HL-60 (cell line): ENCODE measurements around the gene GPR26.

Source experiments
- GABPA ChIP-seq: IDR thresholded peaks from 2 replicates; pipeline ENCODE4 v1.6.1; 2012; ENCODE audit warnings: low read depth
- POLR2AphosphoS5 ChIP-seq: IDR thresholded peaks from 2 replicates; pipeline ENCODE4 v1.6.1; 2012; ENCODE audit warnings: low read depth
- REST ChIP-seq: IDR thresholded peaks from 2 replicates; pipeline ENCODE4 v1.6.1; 2012; ENCODE audit warnings: low read depth; ENCODE audit not compliant: insufficient replicate concordance
- SPI1 ChIP-seq: IDR thresholded peaks from 2 replicates; pipeline ENCODE4 v1.6.1; 2012; ENCODE audit warnings: low read depth, mild to moderate bottlenecking, borderline replicate concordance
- TF ChIP-seq, protein P1 (sequence below): IDR thresholded peaks from one replicate; pipeline ENCODE4 v1.5.1; 2011; ENCODE audit warnings: low read length, control low read depth, inconsistent platforms; ENCODE audit not compliant: insufficient read depth

DNA sequence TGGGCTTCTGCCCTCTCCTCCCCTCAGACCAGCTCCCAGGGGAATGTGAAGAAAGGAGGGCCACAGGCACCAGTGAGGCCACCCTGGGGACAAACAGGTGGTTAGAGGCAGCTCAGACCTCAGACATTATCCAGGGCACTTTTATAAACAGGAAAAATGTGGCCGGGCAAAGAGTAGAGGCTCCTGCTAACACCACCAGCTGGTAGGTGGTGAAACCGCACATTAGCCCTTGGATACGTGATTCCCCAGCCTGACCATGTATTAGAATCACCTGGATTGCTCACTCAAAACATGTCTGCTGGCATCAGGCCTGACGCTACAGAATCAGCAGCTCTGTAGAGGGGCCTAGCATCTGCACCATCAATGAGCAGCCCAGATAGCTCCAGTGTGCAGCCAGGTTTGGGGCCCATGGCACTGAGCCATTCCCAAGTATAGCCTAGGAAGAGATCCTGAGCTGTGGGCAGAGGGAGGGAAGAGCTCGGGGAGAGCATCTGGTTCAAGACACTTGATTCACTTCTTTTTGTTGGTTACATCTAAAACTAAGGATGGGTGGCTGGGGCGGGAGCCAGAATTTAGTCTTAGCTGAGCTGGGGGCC is 37.1 kb downstream of the GPR26 start:
- TF ChIP-seq, protein P1, sequence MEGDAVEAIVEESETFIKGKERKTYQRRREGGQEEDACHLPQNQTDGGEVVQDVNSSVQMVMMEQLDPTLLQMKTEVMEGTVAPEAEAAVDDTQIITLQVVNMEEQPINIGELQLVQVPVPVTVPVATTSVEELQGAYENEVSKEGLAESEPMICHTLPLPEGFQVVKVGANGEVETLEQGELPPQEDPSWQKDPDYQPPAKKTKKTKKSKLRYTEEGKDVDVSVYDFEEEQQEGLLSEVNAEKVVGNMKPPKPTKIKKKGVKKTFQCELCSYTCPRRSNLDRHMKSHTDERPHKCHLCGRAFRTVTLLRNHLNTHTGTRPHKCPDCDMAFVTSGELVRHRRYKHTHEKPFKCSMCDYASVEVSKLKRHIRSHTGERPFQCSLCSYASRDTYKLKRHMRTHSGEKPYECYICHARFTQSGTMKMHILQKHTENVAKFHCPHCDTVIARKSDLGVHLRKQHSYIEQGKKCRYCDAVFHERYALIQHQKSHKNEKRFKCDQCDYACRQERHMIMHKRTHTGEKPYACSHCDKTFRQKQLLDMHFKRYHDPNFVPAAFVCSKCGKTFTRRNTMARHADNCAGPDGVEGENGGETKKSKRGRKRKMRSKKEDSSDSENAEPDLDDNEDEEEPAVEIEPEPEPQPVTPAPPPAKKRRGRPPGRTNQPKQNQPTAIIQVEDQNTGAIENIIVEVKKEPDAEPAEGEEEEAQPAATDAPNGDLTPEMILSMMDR, result no peak
- TF ChIP-seq POLR2AphosphoS5 (no peak), REST (no peak), SPI1 (no peak), GABPA (no peak)
